Loucy (cell line): ENCODE data around the gene IFIT1B.

Experiments
- CTCF ChIP-seq: fragments of 200-600 bp; sonication (generic); conservative IDR thresholded peaks from 2 replicates; pipeline ENCODE4 v1.5.1; 2014; ENCODE audit warnings: mild to moderate bottlenecking, antibody characterized with exemption, low read length
- EZH2phosphoT487 ChIP-seq: fragments of 200-600 bp; IDR thresholded peaks from 2 replicates; pipeline ENCODE4 v1.6.1; 2018; ENCODE audit warnings: antibody characterized with exemption, mild to moderate bottlenecking, moderate library complexity, borderline replicate concordance

- TF ChIP-seq CTCF: no peak
- no peak for TF ChIP-seq EZH2phosphoT487
These were observed 17.3 kb downstream of the IFIT1B start for GRCh38 chr10:89395141-89395540.
